NCI-H2227 treated with DMSO at 0.1 percent for 48 hours (cell line): Measurements from ENCODE around the gene RGS7.

Source experiments
- DNase-seq: peaks from one replicate; lab custom pipeline; 2025; lab: John Stamatoyannopoulos, UW

RGS7 gene

GRCh38 chr1:241079047-241079446 is 278.0 kb downstream of the RGS7 start:
- no peak for DNase-seq

- no peak for DNase-seq
Measured at GRCh38 chr1:241077386-241078147, 279.4 kb downstream of the RGS7 start.

- DNase-seq: no peak
Measured at GRCh38 chr1:241074507-241074906, 282.5 kb downstream of the RGS7 start.

DNA sequence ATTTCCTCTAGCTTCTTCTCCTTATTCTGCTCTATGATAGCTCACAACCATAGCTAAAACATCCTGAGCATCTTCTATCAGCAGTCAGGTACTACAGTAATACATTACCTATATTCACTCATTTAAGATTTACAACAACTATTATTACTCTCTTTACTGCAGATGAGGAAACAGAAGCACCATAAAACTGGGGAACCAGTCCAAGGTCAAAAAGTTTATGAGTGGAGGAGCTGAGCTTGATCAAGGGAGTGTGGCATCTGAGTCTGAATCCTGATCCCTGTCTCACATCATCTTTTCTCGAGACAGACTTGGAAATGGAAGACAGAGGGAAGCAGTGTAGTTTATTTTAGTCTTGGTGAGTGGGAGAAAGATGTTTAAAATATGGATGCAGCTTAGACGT is 288.6 kb downstream of the RGS7 start:
- no peak for DNase-seq

GRCh38 chr1:241063276-241063675 is 293.7 kb downstream of the RGS7 start:
- no peak for DNase-seq

- no peak for DNase-seq
Measured at GRCh38 chr1:241061062-241061461, 295.9 kb downstream of the RGS7 start.

GRCh38 chr1:241048622-241049021 is 308.4 kb downstream of the RGS7 start:
- DNase-seq: no peak

DNA sequence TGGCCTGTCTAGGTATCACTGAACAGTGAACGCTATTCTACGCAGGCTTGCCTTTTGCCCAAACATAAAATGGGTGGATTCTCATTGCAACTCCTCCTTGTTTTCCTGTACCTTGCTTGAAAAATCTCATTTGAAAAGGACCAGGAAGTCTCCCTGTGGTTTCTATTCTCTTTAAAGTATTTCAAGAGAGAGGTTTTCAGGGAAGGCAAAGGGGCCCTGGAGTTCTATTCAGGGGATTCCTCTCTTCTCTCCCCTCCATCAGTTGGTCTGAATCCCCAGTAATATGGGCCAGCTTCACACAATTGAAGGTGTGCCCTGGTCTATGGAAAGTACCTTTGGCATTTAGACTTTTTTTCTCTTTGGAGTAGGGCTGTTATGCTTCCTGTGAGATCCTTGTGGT is 311.3 kb downstream of the RGS7 start:
- no peak for DNase-seq

DNA sequence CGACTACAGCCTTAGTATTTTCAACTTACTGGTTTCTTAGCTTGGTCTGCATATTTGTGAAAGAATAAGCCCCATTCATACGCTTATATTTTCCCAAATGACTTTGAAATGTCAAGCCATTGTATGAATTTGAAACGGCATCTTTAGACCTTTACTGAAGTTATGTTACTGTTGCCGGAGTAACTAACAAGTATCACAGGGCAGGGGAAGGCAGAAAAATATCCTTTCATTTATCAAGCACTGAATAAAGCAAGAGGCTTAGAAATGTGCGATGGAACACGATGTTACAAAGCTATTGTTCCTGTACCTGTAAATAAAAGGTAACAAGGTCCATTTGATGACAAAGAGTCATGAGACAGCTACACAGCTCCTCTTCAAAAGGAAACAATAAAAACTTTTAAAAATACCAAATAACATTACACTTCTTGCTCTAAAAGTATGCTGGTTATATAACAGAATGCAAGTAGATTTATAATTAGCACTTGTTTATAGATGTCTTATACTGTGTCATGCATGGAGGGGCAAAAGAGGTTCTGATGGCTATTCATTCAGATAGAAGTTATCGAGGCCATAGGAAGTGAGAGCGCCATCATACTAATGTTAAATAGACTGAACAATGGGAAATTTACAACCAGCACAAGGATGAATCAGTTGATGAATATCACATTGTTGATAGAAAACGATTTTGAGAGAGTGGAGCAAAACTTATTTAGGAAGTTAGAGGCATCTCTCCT is 322.6 kb downstream of the RGS7 start:
- DNase-seq: no peak

- no peak for DNase-seq
Measured at GRCh38 chr1:241024834-241025233, 332.2 kb downstream of the RGS7 start.

DNA sequence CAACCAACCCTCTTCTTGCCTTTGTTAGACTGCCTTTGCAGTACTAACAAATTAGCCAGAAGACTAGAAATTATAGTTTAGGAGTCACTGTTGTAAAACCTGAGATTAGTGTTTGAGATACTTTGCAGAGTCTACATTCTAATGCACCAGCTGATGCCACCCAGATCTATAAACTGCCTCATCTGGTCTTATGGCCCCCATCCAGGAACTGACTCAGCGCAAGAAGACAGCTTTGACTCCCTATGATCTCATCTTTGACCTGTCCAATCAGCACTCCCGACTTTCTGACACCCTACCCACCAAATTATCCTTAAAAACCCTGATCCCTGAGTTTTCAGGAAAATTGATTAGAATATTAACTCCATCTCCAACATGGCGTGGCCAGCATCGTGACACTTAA is 334.6 kb downstream of the RGS7 start:
- DNase-seq: no peak

DNA sequence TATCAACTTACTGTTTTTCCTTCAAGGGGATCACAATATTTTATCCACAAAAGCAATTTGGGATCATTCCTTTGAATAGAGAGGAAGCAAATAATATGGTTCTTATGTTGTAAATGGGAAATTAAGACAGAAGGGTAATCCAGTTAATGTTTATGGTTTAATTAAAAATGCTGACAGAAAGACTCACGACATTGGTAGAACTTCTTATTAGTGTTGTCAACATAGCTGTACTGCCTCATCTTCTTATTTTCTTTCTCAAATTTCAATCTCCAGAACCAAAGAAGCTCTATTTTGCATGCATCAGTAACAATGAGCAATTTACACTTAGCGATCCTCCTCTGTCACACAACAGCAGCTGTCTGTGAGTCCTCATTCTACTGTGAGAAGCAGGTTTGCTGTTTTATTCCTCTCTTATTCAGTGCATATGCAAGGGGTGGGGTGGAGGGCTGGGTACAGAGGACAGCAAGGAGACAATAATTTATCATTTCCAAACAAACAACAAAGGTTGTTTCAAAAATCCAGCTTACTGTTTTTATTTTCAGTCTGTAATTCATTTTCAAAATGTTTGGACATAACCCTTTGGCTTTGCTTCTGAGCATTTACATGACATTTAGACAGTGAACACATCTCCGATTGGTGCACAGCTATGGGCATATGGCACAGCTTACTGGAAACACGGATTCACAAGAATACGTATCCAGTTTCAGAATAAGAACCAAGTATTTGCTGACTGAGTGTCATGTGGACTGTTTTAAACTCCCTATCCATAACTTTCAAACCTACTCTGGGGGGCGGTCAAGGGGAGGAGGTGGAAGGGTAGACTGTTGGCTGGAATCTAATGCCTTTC is 335.9 kb downstream of the RGS7 start:
- DNase-seq: no peak

- DNase-seq: no peak
Measured at GRCh38 chr1:241012708-241013340, 344.2 kb downstream of the RGS7 start.

DNA sequence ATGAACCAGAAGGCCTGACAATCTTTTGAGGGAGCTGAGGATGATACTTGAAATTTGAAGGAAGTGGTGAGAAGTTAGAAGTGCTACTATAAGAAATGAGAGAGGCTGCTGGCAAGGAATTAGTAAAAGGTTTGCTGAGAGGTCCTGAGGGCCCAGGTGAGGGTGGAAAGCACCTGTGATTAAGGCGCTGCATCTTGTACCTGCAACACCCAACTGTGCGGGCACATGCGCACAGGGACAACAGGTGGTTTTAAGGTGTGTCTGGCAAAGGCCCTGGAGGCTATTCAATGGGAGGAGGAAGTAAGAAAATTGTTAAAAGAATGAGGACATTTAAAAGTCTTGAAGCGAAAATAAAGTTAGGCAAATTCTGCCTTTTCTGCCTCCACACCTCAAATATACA is 349.3 kb downstream of the RGS7 start:
- DNase-seq: no peak

DNA sequence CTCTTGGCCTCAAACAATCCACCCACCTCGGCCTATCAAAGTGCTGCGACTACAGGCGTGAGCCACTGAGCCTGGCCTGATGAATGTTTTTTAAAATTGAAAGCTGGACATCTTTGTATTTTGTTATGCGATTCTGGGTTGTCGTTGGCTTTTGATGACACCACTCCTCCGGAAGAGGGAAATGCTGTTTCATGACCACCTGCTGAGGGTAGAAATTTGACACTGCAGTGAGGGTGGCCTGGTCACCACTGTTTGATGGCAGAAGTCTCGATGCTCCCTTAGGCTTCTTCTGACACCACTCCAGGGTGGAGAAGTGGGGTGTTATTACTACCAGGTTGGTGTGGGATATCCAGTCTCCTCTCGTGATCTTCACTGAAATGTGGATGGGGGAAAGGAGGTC is 357.2 kb downstream of the RGS7 start:
- DNase-seq: no peak

- no peak for DNase-seq
Measured at GRCh38 chr1:240998441-240999015, 358.5 kb downstream of the RGS7 start.

GRCh38 chr1:240998024-240998423 is 359.0 kb downstream of the RGS7 start:
- DNase-seq: no peak

DNA sequence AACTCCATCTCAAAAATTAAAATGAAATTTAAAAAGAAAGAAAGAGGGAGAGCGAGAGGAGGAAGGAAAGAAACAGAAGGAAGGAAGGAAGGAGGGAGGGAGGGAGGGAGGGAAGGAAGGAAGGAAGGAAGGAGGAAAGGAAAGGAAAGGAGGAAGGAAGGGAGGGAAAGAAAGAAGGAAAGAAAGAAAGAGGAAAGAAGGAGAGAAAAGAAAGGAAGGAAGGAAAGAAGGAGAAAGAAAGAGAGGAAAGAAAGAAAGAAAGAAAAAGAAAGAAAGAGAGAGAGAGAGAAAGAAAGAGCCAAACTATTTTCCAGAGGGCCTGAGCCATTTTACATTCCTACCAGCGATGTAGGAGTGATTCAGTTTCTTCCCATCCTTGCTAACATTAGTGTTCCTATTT is 364.0 kb downstream of the RGS7 start:
- DNase-seq: no peak

- no peak for DNase-seq
Measured at GRCh38 chr1:240991230-240991629, 365.8 kb downstream of the RGS7 start.

- no peak for DNase-seq
Measured at GRCh38 chr1:240987928-240988327, 369.1 kb downstream of the RGS7 start.

- DNase-seq: no peak
Measured at GRCh38 chr1:240985081-240985480, 371.9 kb downstream of the RGS7 start.

GRCh38 chr1:240980342-240980741 is 376.7 kb downstream of the RGS7 start:
- DNase-seq: no peak
